ENCODE measurements around the gene INPP5E.

The INPP5E gene

DNA sequence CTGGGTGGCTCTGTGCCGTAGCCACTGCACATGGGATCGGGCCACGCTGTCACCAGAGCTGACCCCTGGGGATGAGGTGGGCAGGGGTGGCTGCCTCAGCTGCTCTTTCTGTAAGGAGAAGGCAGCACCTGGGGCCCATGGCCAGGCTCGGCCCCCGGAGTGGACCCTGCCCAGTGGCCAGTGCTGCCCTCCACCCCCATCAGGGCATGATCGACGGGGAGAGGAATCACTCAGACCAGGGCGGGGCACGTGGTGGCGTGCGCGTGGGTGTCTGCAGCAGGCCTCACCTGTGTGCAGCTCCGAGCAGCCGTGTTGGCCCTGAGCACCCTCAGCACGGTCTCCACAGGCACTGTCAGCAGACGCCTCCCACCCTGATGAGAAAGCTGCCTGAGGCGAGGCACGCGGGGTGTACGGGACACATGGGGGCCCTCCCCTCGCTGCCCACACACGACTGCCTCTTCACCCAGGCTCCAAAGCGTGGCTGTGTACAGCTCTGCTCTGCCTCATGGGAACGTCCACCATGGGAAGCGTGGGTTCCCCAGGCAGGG lies 57.6 kb downstream of the INPP5E start:
- no peak for DNase-seq (ENCODE audit: low spot score)

DNA sequence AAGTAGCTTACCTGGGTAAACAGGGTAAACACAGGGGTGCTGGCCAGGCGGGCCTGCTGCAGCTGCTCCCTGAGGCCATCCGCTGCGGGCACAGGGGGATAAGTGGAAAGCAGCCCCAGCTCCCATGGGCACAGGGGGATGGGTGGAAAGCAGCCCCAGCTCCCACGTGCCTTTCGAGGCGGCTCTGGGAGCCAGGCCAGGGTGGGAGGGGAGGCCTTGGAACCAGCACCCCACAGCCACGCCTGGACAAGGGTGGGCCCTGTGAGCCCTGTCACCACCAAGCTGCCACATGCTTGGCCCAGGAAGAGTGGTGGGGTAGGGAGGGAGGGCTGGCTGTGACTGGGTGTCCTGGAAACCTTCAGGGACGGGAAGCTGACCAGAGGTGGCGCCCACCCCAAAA lies 58.3 kb downstream of the INPP5E start:
- no peak for DNase-seq (ENCODE audit: low spot score)

DNA sequence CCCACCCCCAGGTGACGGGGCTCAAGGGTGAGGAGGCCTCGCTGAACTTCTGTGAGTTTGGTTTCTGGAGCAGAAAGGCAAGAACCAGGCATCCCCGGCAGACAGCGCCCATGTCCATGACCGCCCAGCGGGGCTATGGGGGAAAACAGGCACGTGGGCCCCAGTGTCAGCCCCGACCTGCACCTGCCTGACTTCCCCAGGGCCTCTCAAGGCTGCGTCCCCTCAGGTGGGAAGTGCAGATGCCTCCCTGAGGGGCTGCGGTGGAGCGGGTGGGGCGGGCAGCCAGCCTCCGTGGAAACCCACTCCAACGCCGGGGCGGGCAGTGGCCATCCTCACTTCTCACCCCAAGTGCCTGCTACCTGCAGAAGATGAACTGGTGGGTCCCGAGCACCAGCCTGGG lies 59.3 kb downstream of the INPP5E start:
- no peak for DNase-seq (ENCODE audit: low spot score)

DNA sequence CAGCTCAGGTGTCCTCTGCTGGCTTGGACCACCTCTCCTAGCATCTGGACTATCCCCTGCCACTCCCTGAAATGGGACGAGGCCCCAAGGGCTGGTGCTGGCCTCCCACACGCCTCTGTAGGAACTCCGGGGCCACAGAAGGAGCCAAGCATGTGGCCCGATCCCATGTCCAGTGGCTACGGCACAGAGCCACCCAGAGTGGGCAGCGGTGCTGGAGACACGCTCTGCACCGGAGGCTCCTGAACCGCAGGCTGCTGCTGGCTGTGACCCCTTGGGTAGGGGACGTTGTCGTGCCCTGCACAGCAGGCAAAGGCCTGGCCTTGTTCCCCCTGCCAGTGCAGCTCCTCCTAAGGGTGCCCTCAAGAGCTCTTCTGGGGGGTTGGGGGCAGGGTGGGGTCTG lies 59.8 kb downstream of the INPP5E start:
- DNase-seq (ENCODE audit: low spot score): no peak

DNA sequence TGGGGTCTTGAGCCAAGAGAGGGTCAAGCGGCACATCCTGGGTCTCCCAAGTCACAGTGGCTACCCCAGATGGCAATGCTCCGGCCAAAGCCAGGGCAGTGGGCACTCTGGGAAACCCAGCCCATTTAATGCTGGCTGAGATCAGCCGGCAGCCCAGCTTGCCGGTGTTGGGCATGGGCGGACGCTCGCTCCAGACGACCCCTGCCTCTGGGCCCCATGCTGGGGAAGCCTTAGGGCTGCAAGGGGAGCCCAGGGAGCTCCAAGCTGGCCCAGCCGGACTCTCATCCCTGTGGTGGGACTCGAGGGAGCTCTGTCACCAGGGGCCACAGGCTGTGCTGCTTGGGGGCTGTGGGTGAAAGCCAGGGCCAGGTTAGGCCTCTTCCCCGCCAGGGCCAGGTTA lies 60.2 kb downstream of the INPP5E start:
- no peak for DNase-seq (ENCODE audit: low spot score)

DNA sequence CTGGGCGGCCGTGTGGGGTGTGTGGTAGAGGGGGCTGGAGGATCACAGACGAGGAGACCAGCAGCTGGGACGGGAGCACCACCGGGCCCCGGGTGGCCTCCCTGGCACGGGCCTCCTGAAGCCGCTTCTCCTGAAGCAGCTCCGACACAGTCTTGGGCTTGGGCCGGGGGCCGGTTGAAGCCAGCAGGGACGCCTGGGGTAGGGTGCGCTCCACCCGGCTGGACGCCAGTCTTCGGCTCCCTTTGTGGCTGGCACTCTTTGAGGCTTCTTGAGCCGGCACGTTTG lies 60.7 kb downstream of the INPP5E start:
- no peak for DNase-seq (ENCODE audit: low spot score)
